Epithelial cell of esophagus (primary cell): Measurements from ENCODE around the gene SOWAHB.

Experiments
- DNase-seq: peaks from one replicate; pipeline ENCODE4 v3.0.0; 2010; ENCODE audit warnings: low read depth
- H3K4me3 ChIP-seq: 2 replicates; pipeline ENCODE4 v1.5.1; 2011; ENCODE audit warnings: mild to moderate bottlenecking, low read length, control low read depth
- TF ChIP-seq, protein P1 (sequence below): IDR thresholded peaks from 2 replicates; pipeline ENCODE4 v1.5.1; 2011; ENCODE audit warnings: low read depth, mild to moderate bottlenecking, low read length, control low read depth, inconsistent platforms; ENCODE audit not compliant: insufficient read depth; ENCODE audit errors: missing control alignments

The SOWAHB gene, protein sequence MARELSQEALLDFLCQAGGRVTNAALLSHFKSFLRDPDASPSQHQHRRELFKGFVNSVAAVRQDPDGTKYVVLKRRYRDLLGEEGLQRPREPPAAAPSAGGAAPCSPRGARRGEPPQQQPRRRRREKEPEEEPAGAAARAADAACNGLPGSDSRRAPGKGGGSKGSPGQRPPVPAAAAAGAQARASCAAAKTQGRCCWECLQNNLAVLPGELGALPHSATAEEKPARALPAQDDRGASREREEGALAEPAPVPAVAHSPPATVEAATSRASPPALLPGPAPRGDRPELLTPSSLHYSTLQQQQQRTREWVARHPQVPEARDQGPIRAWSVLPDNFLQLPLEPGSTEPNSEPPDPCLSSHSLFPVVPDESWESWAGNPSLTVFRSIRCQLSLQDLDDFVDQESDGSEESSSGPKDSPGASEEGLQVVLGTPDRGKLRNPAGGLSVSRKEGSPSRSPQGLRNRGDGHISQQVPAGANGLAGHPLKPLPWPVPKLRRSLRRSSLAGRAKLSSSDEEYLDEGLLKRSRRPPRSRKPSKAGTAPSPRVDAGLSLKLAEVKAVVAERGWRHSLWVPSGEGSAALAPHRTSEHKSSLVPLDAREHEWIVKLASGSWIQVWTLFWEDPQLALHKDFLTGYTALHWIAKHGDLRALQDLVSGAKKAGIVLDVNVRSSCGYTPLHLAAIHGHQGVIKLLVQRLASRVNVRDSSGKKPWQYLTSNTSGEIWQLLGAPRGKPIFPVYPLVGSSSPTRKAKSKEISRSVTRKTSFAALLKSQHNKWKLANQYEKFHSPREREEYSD

DNA sequence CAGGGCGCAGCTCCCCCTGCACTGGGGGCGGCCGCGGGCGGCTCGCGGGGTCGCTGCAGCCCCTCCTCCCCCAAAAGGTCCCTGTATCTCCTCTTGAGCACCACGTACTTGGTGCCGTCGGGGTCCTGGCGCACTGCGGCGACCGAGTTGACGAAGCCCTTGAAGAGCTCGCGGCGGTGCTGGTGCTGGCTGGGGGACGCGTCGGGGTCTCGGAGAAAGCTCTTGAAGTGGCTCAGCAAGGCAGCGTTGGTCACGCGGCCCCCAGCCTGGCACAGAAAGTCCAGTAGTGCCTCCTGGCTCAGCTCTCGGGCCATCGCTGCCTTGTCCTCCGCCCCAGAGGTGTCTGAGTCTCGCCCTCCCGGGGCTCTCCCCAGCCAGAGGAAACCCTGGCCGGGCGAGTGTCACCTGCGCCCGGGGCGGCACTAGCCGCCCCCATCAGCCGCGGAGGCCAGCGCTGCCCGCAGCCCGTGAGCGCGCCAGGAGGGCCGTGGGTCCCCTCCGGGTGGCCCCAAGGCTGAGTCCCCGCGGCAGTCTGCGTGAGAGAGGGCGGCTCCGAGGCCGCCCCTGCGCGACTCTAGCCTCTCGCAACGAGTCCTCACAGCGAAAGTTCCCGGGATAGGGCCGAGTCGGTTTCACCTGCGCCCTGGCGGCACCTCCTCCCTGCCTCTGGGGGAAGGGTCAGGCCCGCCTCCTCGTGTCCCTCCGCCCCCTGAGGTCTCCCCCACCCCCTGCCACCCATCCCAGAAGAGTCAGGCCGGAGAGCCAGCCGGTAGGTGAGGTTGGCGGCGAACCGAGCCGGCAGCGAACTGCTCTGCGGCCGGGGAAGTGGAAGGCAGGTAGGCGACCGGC lies at the start of gene SOWAHB:
Gene SOWAHB (minus strand): TSS at position 609 of the 849 bp plus-strand sequence. CDS start 295 bp downstream, at position 314.
- peak within 1 kb of the TSS; percentile 63 for H3K4me3 ChIP-seq
- TF ChIP-seq, protein P1, sequence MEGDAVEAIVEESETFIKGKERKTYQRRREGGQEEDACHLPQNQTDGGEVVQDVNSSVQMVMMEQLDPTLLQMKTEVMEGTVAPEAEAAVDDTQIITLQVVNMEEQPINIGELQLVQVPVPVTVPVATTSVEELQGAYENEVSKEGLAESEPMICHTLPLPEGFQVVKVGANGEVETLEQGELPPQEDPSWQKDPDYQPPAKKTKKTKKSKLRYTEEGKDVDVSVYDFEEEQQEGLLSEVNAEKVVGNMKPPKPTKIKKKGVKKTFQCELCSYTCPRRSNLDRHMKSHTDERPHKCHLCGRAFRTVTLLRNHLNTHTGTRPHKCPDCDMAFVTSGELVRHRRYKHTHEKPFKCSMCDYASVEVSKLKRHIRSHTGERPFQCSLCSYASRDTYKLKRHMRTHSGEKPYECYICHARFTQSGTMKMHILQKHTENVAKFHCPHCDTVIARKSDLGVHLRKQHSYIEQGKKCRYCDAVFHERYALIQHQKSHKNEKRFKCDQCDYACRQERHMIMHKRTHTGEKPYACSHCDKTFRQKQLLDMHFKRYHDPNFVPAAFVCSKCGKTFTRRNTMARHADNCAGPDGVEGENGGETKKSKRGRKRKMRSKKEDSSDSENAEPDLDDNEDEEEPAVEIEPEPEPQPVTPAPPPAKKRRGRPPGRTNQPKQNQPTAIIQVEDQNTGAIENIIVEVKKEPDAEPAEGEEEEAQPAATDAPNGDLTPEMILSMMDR = no peak
- peak; percentile 88 for DNase-seq

DNA sequence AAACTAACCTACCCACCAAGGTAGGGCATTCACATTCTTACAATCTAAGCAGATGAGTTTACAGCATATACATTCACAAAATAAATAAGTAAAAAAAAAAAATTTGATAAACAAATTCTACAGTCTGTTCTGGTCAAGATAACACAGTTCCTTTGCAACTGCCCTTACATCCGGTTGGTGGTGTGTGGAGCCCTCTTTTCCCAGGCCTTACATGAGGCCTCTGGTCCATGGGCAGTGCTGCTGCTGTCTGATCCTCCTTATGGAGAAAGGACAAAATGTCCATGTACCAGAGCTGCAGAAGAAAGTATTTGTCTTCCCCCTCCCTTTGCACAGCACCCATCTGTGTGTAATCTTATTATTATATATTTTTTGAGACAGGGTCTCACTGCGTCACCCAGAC lies 49.4 kb upstream of the SOWAHB start:
- DNase-seq = no peak
- H3K4me3 ChIP-seq = no peak overlapping the region
- TF ChIP-seq, protein P1 = no peak

DNA sequence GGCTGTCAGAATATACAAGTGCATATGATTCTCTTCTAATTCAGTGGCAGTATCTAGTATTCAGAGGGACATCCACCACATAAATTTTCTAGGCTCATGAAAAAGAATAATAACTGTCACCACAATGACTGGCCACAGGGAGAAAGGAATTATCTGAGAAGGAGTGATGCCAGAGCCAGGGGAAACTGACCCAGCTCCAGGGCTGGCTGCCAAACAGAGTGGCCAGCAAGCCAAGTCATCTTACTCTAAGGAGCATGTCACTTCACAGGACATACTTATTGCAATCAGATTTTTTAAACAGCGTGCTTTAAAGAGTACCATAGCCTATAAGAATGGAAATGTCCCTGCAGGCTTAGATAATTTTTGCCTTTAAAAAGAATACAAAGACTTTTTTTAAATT lies 45.8 kb upstream of the SOWAHB start:
- TF ChIP-seq, protein P1 = no peak
- no peak overlapping the region for H3K4me3 ChIP-seq
- DNase-seq = no peak

DNA sequence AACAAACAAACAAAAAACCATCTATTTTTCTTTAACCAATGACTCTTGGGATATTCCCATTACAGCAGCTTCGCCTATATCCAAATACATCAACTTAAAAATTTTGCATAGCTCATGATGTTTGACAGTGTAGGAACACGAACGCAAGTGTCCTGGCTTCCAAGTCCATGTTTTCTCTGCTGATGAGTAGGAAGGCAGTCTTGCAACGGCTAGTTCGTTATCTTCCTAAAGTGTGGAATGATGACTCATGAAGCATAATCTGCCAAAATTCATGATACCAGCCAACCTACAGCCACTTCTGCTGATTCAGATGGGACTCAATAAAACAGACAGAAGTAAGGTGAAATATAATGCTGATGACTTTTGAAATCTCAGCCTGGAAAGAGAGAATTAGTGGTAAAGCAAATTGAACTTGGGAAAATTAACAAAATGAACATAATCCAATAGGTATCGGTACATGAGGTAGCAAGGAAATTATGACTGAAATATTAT lies 45.2 kb upstream of the SOWAHB start:
- H3K4me3 ChIP-seq = no peak overlapping the region
- peak; percentile 65 for DNase-seq
- TF ChIP-seq, protein P1 = no peak

DNA sequence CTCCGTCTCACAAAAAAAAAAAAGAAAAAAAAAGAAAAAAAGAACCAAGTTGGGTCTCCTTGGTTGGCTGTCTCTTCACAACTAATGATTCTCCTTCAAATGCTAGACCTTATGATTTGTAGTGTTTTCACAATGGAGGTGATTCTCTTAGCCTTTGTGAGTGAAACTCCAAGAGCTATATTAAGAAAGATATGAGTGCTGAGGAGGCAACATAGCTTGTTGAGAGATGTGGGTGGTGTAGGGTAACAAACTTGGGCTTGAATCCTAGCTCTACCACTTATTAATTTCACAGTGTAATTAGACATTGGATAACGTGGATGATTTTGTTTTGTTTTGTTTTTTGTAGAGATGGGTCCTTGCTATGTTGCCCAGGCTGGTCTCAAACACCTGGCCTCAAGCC lies 41.2 kb upstream of the SOWAHB start:
- DNase-seq = no peak
- TF ChIP-seq, protein P1 = no peak
- no peak overlapping the region for H3K4me3 ChIP-seq

DNA sequence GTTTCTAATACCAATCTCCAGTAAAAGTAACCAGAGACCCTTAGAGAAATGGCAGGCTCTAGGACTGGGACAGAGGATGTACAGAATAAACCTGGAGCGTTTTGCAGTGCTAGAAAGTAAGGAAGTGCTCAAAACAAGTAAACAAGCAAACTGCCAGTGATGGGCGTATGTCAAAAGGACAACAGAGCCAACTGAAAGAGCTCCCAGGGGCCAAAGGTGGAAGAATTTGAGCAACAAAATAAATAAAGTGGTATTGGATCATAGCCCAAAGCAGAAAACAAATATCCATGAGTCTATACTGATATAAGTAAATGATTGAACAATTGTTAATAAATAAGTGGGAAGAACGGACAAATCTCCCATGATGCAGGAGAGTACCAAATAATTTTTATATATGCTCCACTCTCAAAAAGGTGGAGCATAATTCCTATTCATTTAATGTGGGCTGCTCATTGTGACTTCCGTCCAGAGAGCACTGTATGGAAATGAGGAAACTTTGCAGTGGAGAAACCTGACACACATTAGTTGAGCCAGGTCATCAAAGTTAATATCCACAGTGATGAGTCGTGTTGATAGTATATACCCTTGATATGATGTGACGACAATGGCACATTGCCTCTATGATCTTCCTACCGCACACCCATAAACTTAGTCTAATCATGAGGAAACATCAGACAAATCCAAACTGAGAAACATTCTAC lies 33.8 kb upstream of the SOWAHB start:
- TF ChIP-seq, protein P1 = no peak
- DNase-seq = no peak
- no peak overlapping the region for H3K4me3 ChIP-seq
